SHP77 (cell line): ENCODE data around the gene PRDM8.
A peak's percentile ranks its signal among the peaks of the same experiment; 100 is the strongest.
"Not testable (repeated sequence)": the region's sequence is repeated elsewhere in the genome, so short reads cannot be mapped to it uniquely, and the experiment has no call there.

ENCODE experiments used
- DNase-seq, 2 experiments: peaks; one replicate each; lab custom pipeline; 2025; lab: John Stamatoyannopoulos, UW

Gene PRDM8

GRCh38 chr4:80228460-80228859 is 31.2 kb downstream of the PRDM8 start:
- no peak for DNase-seq

DNA sequence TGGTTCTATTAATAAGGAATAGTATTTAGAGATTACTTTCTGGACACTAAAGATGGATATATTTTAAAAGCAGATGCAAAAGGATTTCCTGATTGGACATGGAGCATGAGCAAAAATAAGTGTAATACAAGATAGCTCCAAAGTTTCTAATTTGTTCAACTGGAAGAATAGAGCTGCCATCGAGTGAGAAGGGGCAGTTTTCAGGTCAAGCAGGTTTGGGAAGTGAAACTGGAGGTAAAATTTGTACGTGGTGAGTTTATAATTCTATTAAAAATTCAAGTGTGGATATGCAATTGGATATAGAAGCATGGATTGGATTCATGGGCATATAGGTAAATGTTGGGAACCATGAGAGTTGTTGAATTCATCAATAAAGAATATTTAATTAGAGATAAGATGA is 31.8 kb downstream of the PRDM8 start:
- no peak for DNase-seq

- DNase-seq, result no peak
Measured at GRCh38 chr4:80229590-80229989, 32.3 kb downstream of the PRDM8 start.

DNA sequence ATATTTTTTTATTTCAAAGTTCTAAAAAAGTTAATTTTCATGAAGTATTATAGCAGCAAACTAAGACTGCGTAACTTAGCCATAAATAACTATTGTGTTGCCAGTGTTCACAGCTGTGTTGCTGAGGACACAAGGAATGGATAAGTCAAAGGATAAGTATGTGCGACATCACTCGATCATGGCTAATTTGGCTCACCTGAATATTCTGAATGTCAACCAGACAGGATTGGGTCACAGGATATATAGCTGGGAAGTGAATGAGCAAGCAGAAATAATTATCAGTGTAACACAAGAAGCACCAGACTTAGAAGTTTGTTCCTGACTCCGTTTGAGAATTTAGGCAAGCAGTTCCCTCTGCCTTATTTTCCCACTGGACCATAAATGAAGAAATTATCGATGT is 33.9 kb downstream of the PRDM8 start:
- no peak for DNase-seq

GRCh38 chr4:80232707-80233370 is 35.5 kb downstream of the PRDM8 start:
- no peak for DNase-seq

DNA sequence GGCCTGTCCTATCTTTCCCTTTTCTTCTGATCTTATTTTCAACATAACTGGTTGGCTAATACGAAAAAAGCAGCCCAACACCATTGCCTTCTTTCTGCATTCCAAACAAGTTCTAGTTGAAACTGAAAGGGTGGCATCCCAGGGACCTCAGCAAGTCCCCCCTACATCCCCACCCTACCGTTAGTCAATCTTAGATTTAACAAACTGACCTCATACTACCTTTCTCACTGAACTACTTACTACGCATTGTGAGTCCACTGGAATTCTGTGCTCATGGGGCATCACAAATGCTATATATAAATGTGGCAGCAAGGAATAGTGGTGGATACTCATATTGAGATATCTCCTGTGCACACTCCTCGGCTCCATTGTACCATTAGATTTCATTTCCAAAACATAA is 36.1 kb downstream of the PRDM8 start:
- no peak for DNase-seq

DNA sequence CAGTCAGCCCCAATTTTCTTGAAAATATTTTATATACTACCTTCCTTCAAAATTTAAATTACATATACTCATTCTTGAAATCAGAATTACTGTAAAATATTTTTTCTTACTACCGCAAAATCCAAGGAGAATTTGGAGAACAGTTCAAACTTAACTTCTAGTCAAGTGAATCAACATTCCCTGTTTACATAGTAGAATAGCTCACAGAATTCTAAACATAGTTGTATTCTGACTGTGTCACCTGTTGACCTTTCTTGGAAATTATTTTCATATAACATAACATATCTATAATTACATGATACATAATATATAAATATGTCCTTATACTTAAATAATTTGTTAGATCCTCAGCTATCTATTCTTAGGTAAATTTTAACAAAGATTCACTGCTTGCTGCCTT is 38.1 kb downstream of the PRDM8 start:
- no peak for DNase-seq

GRCh38 chr4:80237992-80238391 is 40.7 kb downstream of the PRDM8 start:
- no peak for DNase-seq

DNA sequence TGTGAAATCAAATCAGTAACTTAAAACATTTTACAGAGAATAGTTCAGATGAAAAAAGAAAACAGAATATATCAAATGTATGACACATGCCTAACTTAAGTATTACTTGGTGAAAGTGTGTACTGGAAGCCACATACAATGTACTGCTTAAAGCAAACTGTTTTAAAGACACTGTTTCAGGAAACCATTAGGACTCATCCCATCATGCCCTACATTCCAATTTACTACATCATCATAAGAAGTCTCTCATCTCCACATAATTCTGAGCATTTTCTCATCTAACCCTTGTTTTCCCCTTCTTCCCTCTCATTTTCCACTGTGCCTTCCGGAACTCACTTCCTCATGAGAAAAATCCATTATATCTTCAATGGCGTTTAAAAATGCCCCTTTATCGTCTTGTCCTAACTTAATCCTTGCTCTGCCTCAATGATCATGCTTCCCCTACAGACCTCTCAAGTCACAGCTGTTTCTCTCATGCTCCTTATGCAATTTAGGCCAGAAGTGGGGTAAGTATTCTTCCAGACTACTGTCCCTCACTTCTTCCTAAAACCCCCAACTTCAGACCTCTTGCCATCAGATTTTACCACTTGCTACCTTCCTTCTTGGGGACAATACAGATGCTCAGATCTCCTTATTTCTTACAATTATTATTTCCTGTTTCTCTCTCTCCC is 42.3 kb downstream of the PRDM8 start:
- no peak for DNase-seq

DNA sequence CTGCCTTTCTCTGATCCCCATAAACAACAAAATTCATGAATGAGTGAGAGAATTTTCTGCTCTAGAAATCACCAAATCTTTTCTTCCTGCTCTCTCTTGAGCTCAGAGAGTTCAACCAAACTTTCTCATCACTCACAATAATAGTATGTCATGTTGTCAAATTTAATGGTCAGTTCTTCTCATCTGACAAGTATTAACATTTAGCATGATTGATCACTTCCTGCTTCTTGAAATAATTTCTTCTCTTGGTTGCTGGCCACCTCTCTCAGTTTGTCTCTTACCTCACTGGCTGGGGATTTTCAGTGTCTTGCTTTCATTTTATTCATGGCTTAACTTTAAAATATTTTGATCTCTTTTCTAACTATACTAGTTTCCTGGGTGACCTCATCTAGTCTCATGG is 43.7 kb downstream of the PRDM8 start:
- DNase-seq, result no peak

GRCh38 chr4:80243274-80244018 is 46.1 kb downstream of the PRDM8 start:
- DNase-seq, result peak in 1 of 2 experiments; percentile 42

GRCh38 chr4:80247484-80247883 is 50.2 kb downstream of the PRDM8 start:
- DNase-seq, result not testable (repeated sequence)

DNA sequence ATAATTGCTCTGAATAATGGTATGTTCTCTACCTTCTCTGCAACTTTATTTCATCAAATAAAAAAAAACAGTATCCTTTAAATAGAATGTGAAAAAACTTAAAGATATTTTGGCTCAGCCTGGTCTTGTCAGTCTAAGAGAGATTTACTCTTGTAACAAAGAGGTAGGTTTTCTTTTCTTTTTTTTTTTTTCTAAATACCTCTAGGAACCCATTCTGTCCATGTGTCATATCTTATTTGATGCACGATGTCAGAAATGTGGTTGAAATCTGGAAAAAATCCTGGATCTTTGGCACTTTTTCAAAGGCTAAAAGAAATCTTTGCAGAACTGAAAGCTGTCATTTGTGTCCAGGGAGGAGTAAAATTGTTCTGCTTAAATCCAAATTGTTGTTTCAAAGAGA is 51.8 kb downstream of the PRDM8 start:
- no peak for DNase-seq

DNA sequence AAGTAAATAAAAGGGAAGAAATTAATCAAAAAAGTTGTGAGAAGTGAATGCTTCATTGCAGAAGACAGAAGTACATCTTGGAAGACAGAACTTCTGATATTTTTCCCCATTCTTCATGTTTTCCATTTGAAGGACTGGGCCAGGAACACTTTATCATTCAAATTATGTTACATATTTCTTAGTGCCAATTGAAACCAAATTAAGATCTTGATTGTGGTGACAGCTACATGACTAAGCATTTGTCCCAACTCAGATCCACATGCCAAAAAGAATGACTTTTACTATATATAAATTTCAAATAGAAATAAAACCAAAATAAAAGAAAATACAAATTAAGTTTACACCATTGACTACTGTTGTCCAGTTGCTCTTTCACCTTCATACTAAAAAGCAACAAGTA is 55.1 kb downstream of the PRDM8 start:
- no peak for DNase-seq

- DNase-seq, result no peak
Measured at GRCh38 chr4:80252953-80253352, 55.6 kb downstream of the PRDM8 start.

DNA sequence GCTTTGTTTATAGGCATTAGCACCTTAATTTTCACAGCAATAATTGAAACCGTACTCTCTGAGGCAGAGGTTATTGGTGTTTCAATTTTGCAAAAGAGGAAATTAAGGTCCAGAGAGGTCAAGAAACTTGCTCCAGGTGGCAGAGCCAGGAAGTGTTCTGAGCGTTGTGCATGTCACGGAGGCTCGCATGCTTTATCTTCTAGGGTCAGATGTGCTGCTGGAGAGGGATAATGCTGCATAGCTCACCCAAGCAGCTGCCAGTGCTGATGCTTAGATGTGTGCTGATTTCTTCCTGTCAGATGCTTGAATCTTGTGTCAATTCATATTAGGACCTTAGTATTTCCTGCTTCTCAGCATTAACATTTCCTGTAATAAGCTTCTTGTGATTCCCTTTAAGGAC is 56.2 kb downstream of the PRDM8 start:
- no peak for DNase-seq
